GM19438 (cell line): ENCODE data around the gene P2RY6.
A peak's percentile ranks its signal among the peaks of the same experiment; 100 is the strongest.

ENCODE experiments used
- ATAC-seq: cut with Tn5 transposase; IDR thresholded peaks from one replicate; pipeline ENCODE4 v1.9.1; 2021; ENCODE audit warnings: low read depth; ENCODE audit not compliant: unreplicated experiment

P2RY6 gene

DNA sequence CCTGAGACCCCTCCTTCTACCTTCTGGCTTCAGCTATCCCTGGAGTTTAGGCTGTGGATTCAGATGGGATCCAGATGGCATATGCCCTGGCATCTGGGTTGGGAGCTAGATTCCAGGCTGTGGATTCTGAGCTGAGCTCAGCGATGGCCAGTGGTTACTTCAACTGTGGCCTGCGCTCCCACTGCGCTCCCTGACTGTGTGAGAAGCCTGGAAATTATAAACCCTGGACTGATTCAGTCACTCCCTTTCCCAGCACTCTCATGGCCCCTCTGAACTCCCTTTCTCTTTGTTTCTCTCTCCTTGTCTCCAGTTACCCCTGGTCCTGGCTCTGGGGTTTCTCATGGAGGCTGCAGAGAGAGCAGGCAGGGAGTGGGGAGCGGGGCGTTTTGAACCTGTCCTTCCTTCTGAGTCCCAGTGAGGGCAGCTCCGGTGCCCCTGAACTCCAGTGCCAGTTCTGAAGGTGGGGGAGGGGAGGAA lies 40.8 kb downstream of the P2RY6 start:
- ATAC-seq: no peak

GRCh38 chr11:73313652-73314051 lies 41.5 kb downstream of the P2RY6 start:
- no peak for ATAC-seq

- ATAC-seq: no peak
Measured at GRCh38 chr11:73314117-73314961, 42.2 kb downstream of the P2RY6 start.

DNA sequence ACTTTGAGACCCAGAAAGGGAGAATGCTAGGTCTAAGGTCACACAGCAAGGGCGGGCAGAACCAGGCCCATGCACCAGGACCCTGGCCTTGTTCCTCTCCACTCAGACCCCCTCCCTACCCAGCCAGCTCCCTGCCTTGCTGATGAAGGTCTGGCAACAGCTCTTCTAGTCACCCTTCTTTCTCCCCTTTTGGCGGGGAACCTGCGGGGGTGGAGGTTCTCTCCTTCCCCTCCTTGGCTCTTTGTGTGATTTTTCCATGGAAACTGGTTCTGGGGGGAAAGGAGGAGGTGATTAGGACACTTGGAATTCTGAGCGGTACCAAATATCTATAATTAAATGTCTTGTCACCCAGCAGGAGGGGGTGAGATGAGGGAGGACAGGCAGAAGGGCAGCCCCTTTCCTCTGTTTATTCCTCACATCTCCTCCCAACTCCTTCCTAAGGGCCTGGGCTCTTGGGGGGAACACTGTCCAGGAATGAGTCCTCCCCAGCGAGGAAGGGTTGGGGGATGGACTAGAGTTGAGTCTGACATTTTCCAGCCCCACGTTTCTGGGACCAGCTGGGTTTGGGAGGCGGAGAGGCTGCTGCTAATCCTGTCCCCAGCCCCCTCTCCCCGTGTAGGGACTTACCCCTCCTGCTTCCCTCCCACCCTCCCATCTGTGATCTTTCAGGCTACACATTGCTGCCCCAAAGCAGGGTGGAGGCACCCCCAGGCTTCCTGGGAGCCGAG lies 43.3 kb downstream of the P2RY6 start:
- ATAC-seq: no peak

GRCh38 chr11:73316422-73316821 lies 44.3 kb downstream of the P2RY6 start:
- no peak for ATAC-seq

- no peak for ATAC-seq
Measured at GRCh38 chr11:73317373-73317772, 45.2 kb downstream of the P2RY6 start.

DNA sequence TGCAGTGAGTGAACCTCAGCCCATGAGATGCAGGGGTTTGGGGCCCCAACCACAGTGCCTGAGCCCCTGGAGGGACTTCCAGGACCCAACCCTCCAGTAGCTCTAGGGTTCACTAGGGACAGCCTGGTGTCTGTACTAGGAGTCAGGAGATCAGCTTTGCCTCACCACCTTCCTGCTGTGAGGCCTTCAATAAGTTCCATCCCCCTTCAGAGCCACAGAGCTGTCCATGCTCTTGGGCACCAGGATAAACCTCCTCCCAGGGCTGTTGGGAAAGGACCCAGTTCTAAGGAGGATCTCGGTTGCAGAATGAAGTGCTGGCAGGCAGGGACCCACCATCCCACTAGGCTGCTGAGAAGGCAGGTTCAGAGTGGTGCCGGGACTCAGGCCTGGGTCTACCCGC lies 45.7 kb downstream of the P2RY6 start:
- ATAC-seq: no peak

DNA sequence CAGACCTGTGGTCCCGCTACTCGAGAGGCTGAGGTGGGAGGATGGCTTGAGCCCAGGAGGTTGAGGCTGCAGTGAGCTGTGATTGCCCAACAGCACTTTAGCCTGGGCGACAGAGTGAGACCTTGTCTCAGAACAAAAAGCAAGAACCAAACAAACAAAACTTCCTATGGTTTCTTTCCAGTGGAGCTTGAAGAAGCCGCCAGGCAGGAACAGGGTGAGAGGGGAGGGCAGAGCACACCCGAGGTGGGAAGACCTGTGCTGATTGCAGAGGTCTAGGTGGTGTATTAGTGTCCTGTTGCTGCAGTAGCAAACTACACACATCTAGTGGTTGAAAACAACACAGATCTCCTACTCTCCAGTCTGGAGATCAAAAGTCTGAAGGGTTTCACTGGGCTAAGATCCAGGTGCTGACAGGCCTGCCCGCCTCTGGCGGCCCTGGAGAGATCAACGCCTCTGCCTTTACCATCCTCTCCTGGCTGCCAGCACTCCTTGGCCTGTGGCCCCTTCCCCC lies 46.4 kb downstream of the P2RY6 start:
- ATAC-seq: no peak

- ATAC-seq: no peak
Measured at GRCh38 chr11:73320763-73321603, 48.8 kb downstream of the P2RY6 start.

GRCh38 chr11:73321604-73322381 lies 49.7 kb downstream of the P2RY6 start:
- no peak for ATAC-seq

- ATAC-seq: no peak
Measured at GRCh38 chr11:73322382-73323306, 50.5 kb downstream of the P2RY6 start.

DNA sequence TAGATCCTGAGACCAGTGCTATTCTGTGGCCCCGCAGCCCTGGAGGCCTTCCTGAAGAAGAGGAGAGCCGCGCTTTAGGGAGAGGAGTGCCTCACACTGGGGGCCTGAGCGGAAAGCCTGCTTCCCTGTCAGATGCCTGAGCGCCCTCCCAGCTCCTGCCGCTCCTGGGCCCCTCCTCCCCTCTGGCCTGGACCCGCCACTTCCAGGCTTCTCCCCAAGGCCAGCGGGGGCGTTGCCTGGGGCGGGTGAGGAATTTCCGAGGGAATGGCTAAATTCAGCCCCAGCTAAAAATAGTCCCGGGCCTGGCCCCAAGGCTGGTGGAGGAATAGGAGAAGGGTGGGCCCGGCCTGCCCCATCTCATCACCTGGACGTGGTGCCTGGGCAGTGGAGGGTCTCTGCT lies 51.3 kb downstream of the P2RY6 start:
- ATAC-seq: no peak

GRCh38 chr11:73324116-73324515 lies 52.0 kb downstream of the P2RY6 start:
- ATAC-seq: no peak

DNA sequence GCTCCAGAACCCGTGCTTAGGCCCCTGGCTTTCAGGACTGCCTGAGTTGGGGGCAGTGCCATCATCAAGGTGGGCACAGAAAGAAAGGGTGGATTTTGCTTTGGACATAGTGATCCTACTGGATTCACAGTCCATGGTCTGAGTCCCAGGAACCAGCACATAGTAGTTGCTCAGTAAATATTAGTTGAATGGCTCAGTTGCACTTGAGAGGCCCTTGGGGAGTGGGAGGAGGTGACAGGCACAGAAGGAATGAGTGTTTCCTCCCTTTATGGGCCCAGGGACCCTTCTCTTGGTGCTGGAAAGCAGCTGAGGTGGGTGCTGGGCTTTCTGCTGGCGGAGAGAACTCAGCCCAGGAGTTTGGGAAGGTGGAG lies 52.5 kb downstream of the P2RY6 start:
- no peak for ATAC-seq

DNA sequence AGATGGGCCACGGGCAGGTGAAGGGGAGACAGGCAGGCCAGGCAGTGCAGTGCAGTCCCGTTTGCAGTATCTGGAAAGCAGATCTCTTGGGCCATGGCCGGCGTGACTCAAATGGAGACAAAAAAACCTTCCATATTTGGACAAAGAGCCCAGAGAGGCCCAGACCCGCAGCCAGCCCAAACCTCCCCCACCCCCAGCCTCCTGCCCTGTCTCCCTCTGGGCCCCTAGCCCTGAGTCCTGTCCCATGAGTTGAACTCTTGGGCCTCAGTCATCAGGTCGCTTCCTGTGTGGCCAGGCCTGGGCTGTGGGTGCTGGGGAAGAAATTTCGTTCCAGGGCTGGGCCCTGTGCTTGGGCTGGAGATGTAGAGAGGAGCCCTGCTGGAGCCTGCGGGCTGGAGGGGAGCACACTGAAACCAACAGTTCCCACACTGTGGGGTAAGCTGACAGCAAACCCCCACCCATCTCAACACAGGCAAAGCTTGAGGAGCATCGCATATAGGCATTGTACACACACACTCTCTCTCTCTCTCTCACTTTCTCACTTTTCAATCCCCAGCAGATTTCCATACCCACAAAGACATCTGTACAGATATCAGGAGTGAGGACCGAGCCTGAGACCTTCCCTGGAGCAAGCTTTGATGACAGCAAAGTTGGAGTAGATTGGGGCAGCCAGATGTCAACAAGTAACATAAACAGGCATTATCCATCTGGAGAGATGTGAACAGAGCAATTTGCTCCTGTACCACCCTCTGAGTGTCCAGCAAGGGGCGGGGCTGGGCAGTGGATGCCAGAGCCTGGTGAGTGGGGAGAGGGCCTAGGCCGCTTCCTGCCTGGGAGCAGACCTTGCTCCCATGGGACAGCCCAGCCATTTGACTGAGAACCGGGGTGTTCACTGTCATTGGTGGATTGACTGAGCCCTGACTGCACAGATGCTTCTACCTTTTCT lies 53.2 kb downstream of the P2RY6 start:
- ATAC-seq: peak; percentile 70

- ATAC-seq: no peak
Measured at GRCh38 chr11:73326929-73327811, 55.0 kb downstream of the P2RY6 start.

GRCh38 chr11:73327812-73328364 lies 55.8 kb downstream of the P2RY6 start:
- no peak for ATAC-seq
